Keratinocyte (primary cell): Measurements from ENCODE around the gene B4GALNT3. TPM values are rescaled to one million over a fixed set of nuclear protein-coding genes. Genes with fewer than 3 reads are reported as not detected.

Experiments
- DNase-seq: peaks from one replicate; pipeline ENCODE4 v3.0.0-alpha.2; 2011; ENCODE audit warnings: low read depth, missing footprints, low spot score
- FAIRE-seq: peaks from 2 replicates; lab custom pipeline; 2011; peaks lifted over from hg19 to GRCh38; lab: Jason Lieb, UNC
- H2AFZ ChIP-seq: 2 replicates; pipeline ENCODE4 v1.6.0; 2012; ENCODE audit warnings: low read length, control low read depth, inconsistent platforms; ENCODE audit not compliant: control insufficient read depth
- H3K27ac ChIP-seq: 2 replicates; pipeline ENCODE4 v1.5.1; 2011; ENCODE audit warnings: low read length; ENCODE audit not compliant: control insufficient read depth, insufficient read depth
- H3K27me3 ChIP-seq: 3 replicates; pipeline ENCODE4 v1.6.0; 2011; ENCODE audit warnings: low read length; ENCODE audit not compliant: control insufficient read depth, insufficient read depth; ENCODE audit errors: extremely low read depth
- H3K36me3 ChIP-seq, 2 experiments: 2 replicates in 1 of 2; 3 replicates in 1 of 2; pipeline ENCODE4 v1.5.1; 2011; ENCODE audit warnings: low read length in 2 of 2, mild to moderate bottlenecking in 1 of 2; ENCODE audit not compliant: control insufficient read depth in 2 of 2, insufficient read depth in 2 of 2; ENCODE audit errors: extremely low read depth in 1 of 2
- H3K4me1 ChIP-seq: 3 replicates; pipeline ENCODE4 v1.5.1; 2011; ENCODE audit warnings: low read length; ENCODE audit not compliant: control insufficient read depth, insufficient read depth; ENCODE audit errors: extremely low read depth
- H3K4me2 ChIP-seq: 3 replicates; pipeline ENCODE4 v1.6.0; 2011; ENCODE audit warnings: low read depth, low read length; ENCODE audit not compliant: control insufficient read depth, insufficient read depth; ENCODE audit errors: extremely low read depth
- H3K4me3 ChIP-seq, 3 experiments: fragments of 200-600 bp in 1 of 3; sonication (generic) in 1 of 3; 2 replicates in 2 of 3; 3 replicates in 1 of 3; pipeline ENCODE4 v1.5.1; 2011 to 2016; ENCODE audit warnings: low read length in 3 of 3, mild to moderate bottlenecking in 3 of 3, control low read depth in 2 of 3, inconsistent platforms in 1 of 3, low read depth in 1 of 3, mixed read lengths in 1 of 3, mixed run types in 1 of 3, moderate library complexity in 1 of 3; ENCODE audit not compliant: control insufficient read depth in 2 of 3, insufficient read depth in 2 of 3; ENCODE audit errors: extremely low read depth in 1 of 3
- H3K79me2 ChIP-seq: 2 replicates; pipeline ENCODE4 v1.6.0; 2012; ENCODE audit warnings: low read length; ENCODE audit not compliant: control insufficient read depth, insufficient read depth
- H3K9ac ChIP-seq: 3 replicates; pipeline ENCODE4 v1.6.0; 2011; ENCODE audit warnings: low read length; ENCODE audit not compliant: control insufficient read depth, insufficient read depth; ENCODE audit errors: extremely low read depth
- H3K9me1 ChIP-seq: 3 replicates; pipeline ENCODE4 v1.6.0; 2011; ENCODE audit warnings: low read length; ENCODE audit not compliant: control insufficient read depth, insufficient read depth; ENCODE audit errors: extremely low read depth
- H3K9me3 ChIP-seq: 2 replicates; pipeline ENCODE4 v1.5.1; 2012; ENCODE audit warnings: low read depth, low read length; ENCODE audit not compliant: control insufficient read depth
- H4K20me1 ChIP-seq: 3 replicates; pipeline ENCODE4 v1.6.0; 2011; ENCODE audit warnings: low read length; ENCODE audit not compliant: control insufficient read depth, insufficient read depth; ENCODE audit errors: extremely low read depth
- CTCF ChIP-seq, 3 experiments: IDR thresholded peaks in 1 of 3; conservative IDR thresholded peaks in 1 of 3; optimal IDR thresholded peaks in 1 of 3; 2 replicates in 2 of 3; 3 replicates in 1 of 3; pipeline versions ENCODE3 to v1.5.1; 2011; ENCODE audit warnings: low read length in 3 of 3, mild to moderate bottlenecking in 3 of 3, moderate library complexity in 2 of 3, control low read depth in 1 of 3, inconsistent platforms in 1 of 3; ENCODE audit not compliant: insufficient read depth in 2 of 3; ENCODE audit errors: extremely low read depth in 1 of 3
- EZH2 ChIP-seq: IDR thresholded peaks from one replicate; pipeline ENCODE4 v1.6.1; 2012; ENCODE audit warnings: inconsistent platforms, mild to moderate bottlenecking, low read length, moderate library complexity
- dilution Hi-C: fragments of 300-500 bp; cut with MboI; formaldehyde crosslinking; loops from one replicate; pipeline ENCODE4 v1.7.0; 2020; ENCODE audit warnings: low sequenced_read_pairs; ENCODE audit not compliant: extremely low pct_ligation_motif_present
- polyA plus RNA-seq, 5 experiments: library from polyadenylated mRNA; depleted of rRNA in 3 of 5; stranded (reverse) in 3 of 5; stranded (forward) in 1 of 5; unstranded in 1 of 5; fragments of >200 nt; gene quantifications; 1 replicate in 1 of 5; 2 replicates in 3 of 5; 3 replicates in 1 of 5; pipeline versions ENCODE4 v1.2.1 to v1.2.3, GENCODE V29; 2011 to 2012; ENCODE audit warnings: missing spikeins in 2 of 5, low read depth in 1 of 5, low replicate concordance in 1 of 5

Gene B4GALNT3
- polyA plus RNA-seq, 1 donor (not counting 4 experiments of a cell fraction or from before 2014, with no cell fraction given), result 7.5 TPM

- dilution Hi-C loops, result no loop called here
- Histone ChIP-seq H3K9ac (no peak overlapping the region), H3K4me3 (no peak overlapping the region), H2AFZ (no peak overlapping the region), H3K4me1 (no peaks in the 10 kb centered on the region), H3K4me2 (no peak overlapping the region), H4K20me1 (no peaks in the 10 kb centered on the region), H3K36me3 (peaks cover 0 to 10% of the 10 kb centered on the region in 2 experiments), H3K27ac (no peak overlapping the region), H3K9me3 (no peaks in the 10 kb centered on the region), H3K27me3 (peaks cover 10% of the 10 kb centered on the region), H3K79me2 (no peaks in the 10 kb centered on the region), H3K9me1 (no peaks in the 10 kb centered on the region)
- TF ChIP-seq CTCF (optimal IDR thresholded peaks at IDR 0.05 in 1 of 3, IDR thresholded peaks at IDR 0.05 in 1 of 3, conservative IDR thresholded peaks at IDR 0.05 in 1 of 3; ENCODE audit: extremely low read depth in 1 of 3, insufficient read depth in 2 of 3, low read length in 3 of 3) (no peak), EZH2 (no peak)
- no peak for FAIRE-seq
- DNase-seq, result no peak
Observed at GRCh38 chr12:561908-562593, 102.3 kb downstream of the B4GALNT3 start.

DNA sequence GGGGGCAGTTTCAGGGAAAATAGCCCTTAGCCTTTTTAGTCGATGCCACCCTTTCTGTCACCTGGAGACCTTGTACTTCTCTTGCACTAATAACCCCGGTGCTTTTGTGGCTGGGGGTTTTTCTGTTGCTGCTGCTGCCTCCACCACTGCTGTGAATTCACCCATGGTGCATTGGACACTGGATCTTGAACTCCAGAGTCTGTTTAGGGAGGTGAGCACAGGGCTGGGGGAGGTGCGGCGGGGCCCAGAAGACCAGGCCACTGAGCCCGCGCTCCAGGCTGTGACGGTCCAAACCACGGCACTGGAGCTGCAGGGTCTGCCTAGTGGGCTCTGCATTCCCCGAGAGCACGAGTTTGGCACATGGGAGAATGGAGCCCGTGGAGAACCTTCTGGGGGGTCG is 102.9 kb downstream of the B4GALNT3 start:
- H3K4me1 ChIP-seq, result no peaks in the 10 kb centered on the region
- dilution Hi-C loops, result no loop called here
- H3K4me3 ChIP-seq, result no peak overlapping the region
- DNase-seq (no peak), FAIRE-seq (no peak)
- no peaks in the 10 kb centered on the region for H4K20me1 ChIP-seq
- H3K9me3 ChIP-seq, result no peaks in the 10 kb centered on the region
- no peak overlapping the region for H3K27ac ChIP-seq
- H3K79me2 ChIP-seq, result no peaks in the 10 kb centered on the region
- H3K27me3 ChIP-seq, result peaks cover 10% of the 10 kb centered on the region
- TF ChIP-seq CTCF (optimal IDR thresholded peaks at IDR 0.05 in 1 of 3, IDR thresholded peaks at IDR 0.05 in 1 of 3, conservative IDR thresholded peaks at IDR 0.05 in 1 of 3; ENCODE audit: extremely low read depth in 1 of 3, insufficient read depth in 2 of 3, low read length in 3 of 3), result no peak
- no peak for TF ChIP-seq EZH2
- no peak overlapping the region for H3K9ac ChIP-seq
- H3K9me1 ChIP-seq, result no peaks in the 10 kb centered on the region
- H2AFZ ChIP-seq, result no peak overlapping the region
- H3K4me2 ChIP-seq, result no peak overlapping the region
- peaks cover 0 to 8% of the 10 kb centered on the region in 2 experiments for H3K36me3 ChIP-seq
